ENCODE results near the gene COLGALT1.
"Not testable (repeated sequence)": the region's sequence is repeated elsewhere in the genome, so short reads cannot be mapped to it uniquely, and the experiment has no call there.

Gene COLGALT1

DNA sequence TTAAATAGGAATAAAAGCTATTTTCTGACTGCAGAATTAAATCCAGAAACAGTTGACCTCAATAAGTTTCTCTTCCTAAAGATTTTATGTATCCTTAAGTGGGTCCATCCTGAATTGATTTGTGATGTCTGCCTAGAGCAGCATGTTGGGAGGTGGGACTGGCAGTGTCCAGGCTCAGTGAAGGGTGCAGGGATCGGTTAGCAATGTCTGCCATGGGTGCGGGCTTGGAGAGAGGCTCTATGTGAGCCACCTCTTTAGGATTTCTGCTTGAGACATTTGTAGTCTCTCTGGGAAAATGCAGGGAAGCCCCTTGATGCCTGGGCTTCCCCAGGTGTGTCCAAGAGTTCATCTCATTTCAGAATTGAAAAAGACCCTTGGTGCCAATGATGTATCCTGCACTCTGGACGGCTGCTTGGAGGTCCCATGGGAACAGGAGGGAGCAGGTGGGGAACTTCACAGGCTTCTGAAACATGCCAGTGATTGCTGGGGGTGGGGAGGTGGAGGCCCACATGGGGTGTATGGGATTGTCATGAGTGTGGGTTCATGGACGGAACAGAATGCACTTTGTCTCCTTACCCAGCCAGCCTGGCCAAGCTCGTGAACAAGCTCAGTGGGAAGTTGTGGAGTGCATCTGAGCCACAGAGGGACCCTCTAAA lies 6.2 kb upstream of the COLGALT1 start:
- Histone ChIP-seq H2AFZ (ENCODE audit: low read depth, low read length, severe bottlenecking) (no peak overlapping the region), H3K36me3 (ENCODE audit: low read length) (peaks cover 3% of the 10 kb centered on the region; the same call in 1 of the 2 replicates)

GRCh38 chr19:17550076-17550667 lies 5.3 kb upstream of the COLGALT1 start:
- H3K36me3 ChIP-seq (ENCODE audit: low read length): peaks cover 3% of the 10 kb centered on the region; the same call in 1 of the 2 replicates

More for the DNA sequence above, 6.2 kb upstream of the COLGALT1 start:
- Histone ChIP-seq H3K9ac (ENCODE audit: low read length) (no peak overlapping the region), H3K9me2 (replicated peaks; ENCODE audit: insufficient read depth, low read length) (no peaks in the 10 kb centered on the region), H4K20me1 (ENCODE audit: low read depth, low read length) (no peaks in the 10 kb centered on the region), H3K9me3 (ENCODE audit: insufficient read depth, low read length) (no peaks in the 10 kb centered on the region), H3K27ac (ENCODE audit: low read depth, low read length) (no peak overlapping the region), H3K79me2 (ENCODE audit: insufficient read depth, low read length) (no peaks in the 10 kb centered on the region), H3F3A (ENCODE audit: insufficient read depth) (peaks cover 14% of the 10 kb centered on the region), H3K4me2 (ENCODE audit: low read depth, low read length, poor library complexity, severe bottlenecking) (no peak overlapping the region), H3K4me3 (ENCODE audit: insufficient read depth, low read length, poor library complexity, severe bottlenecking) (no peak overlapping the region), H3K27me3 (ENCODE audit: low read length) (no peaks in the 10 kb centered on the region)
- TF ChIP-seq, protein P1, sequence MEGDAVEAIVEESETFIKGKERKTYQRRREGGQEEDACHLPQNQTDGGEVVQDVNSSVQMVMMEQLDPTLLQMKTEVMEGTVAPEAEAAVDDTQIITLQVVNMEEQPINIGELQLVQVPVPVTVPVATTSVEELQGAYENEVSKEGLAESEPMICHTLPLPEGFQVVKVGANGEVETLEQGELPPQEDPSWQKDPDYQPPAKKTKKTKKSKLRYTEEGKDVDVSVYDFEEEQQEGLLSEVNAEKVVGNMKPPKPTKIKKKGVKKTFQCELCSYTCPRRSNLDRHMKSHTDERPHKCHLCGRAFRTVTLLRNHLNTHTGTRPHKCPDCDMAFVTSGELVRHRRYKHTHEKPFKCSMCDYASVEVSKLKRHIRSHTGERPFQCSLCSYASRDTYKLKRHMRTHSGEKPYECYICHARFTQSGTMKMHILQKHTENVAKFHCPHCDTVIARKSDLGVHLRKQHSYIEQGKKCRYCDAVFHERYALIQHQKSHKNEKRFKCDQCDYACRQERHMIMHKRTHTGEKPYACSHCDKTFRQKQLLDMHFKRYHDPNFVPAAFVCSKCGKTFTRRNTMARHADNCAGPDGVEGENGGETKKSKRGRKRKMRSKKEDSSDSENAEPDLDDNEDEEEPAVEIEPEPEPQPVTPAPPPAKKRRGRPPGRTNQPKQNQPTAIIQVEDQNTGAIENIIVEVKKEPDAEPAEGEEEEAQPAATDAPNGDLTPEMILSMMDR (IDR thresholded peaks at IDR 0.05; ENCODE audit: insufficient read depth, low read length, poor library complexity, severe bottlenecking): no peak

DNA sequence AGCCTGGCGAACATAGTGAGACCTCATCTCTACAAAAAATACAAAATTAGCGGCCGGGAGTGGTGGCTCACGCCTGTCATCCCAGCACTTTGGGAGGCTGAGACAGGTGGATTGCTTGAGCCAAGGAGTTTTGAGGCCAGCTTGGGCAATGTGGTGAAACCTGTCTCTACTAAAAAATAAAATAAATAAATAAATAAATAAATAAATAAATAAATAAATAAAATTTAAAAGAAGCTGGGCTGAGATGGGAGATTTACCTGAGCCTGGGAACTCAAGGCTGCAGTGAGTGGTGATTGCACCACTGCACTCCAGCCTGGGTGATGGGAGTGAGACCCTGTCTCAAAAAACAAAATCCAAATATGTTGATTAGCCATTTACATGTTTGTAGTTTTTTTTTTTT lies 2.7 kb upstream of the COLGALT1 start:
- H3K4me2 ChIP-seq (ENCODE audit: low read depth, low read length, poor library complexity, severe bottlenecking); H3K9me2 ChIP-seq (replicated peaks; ENCODE audit: insufficient read depth, low read length); H3K9me3 ChIP-seq (ENCODE audit: insufficient read depth, low read length); H4K20me1 ChIP-seq (ENCODE audit: low read depth, low read length); H3K36me3 ChIP-seq (ENCODE audit: low read length); H3K27ac ChIP-seq (ENCODE audit: low read depth, low read length); H3K27me3 ChIP-seq (ENCODE audit: low read length); H3K4me3 ChIP-seq (ENCODE audit: insufficient read depth, low read length, poor library complexity, severe bottlenecking); H2AFZ ChIP-seq (ENCODE audit: low read depth, low read length, severe bottlenecking); H3K9ac ChIP-seq (ENCODE audit: low read length): not testable (repeated sequence)
- Histone ChIP-seq H3F3A (ENCODE audit: insufficient read depth) (peaks cover 24% of the 10 kb centered on the region), H3K79me2 (ENCODE audit: insufficient read depth, low read length) (peaks cover 20% of the 10 kb centered on the region)

More at GRCh38 chr19:17550076-17550667, 5.3 kb upstream of the COLGALT1 start:
- Histone ChIP-seq H3F3A (ENCODE audit: insufficient read depth) (peaks cover 18% of the 10 kb centered on the region), H3K79me2 (ENCODE audit: insufficient read depth, low read length) (no peaks in the 10 kb centered on the region), H3K9ac (ENCODE audit: low read length) (no peak overlapping the region), H3K9me3 (ENCODE audit: insufficient read depth, low read length) (no peaks in the 10 kb centered on the region), H3K4me2 (ENCODE audit: low read depth, low read length, poor library complexity, severe bottlenecking) (no peak overlapping the region), H2AFZ (ENCODE audit: low read depth, low read length, severe bottlenecking) (no peak overlapping the region), H4K20me1 (ENCODE audit: low read depth, low read length) (no peaks in the 10 kb centered on the region), H3K27me3 (ENCODE audit: low read length) (no peaks in the 10 kb centered on the region), H3K9me2 (replicated peaks; ENCODE audit: insufficient read depth, low read length) (no peaks in the 10 kb centered on the region), H3K27ac (ENCODE audit: low read depth, low read length) (no peak overlapping the region), H3K4me3 (ENCODE audit: insufficient read depth, low read length, poor library complexity, severe bottlenecking) (no peak overlapping the region)
- TF ChIP-seq EZH2phosphoT487 (conservative IDR thresholded peaks at IDR 0.05; ENCODE audit: low read length): no peak
- TF ChIP-seq, protein P1 (IDR thresholded peaks at IDR 0.05; ENCODE audit: insufficient read depth, low read length, poor library complexity, severe bottlenecking): no peak

DNA sequence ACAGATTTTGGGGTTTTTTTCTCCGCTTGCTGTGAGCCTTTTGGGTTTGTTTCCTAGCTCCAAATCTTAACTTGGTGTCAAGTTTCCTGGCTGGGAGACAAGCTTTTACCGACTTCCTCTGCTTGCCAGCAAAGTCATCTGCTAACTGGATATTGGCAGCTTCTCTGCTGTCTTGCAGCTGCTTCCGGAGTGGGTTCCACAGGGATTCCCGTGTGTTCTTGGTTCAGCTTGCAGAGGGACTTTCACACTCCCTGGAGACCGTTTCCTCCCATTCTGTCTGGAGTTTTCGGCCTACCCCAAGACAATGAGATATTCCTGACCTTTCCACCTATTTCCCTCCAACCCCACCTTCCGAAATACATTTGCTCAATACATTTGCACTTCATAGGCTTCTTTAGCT lies 2.2 kb upstream of the COLGALT1 start:
- H3K9me2 ChIP-seq (replicated peaks; ENCODE audit: insufficient read depth, low read length): no peaks in the 10 kb centered on the region
- H3K27ac ChIP-seq (ENCODE audit: low read depth, low read length): peak overlapping the region; percentile 2; the same call in 1 of the 2 replicates
- no peaks in the 10 kb centered on the region for H4K20me1 ChIP-seq (ENCODE audit: low read depth, low read length)
- H3K4me3 ChIP-seq (ENCODE audit: insufficient read depth, low read length, poor library complexity, severe bottlenecking): no peak overlapping the region
- TF ChIP-seq, protein P1 (IDR thresholded peaks at IDR 0.05; ENCODE audit: insufficient read depth, low read length, poor library complexity, severe bottlenecking): no peak
- no peak for TF ChIP-seq EZH2phosphoT487 (conservative IDR thresholded peaks at IDR 0.05; ENCODE audit: low read length)
- H3K9ac ChIP-seq (ENCODE audit: low read length): no peak overlapping the region
- no peak overlapping the region for H2AFZ ChIP-seq (ENCODE audit: low read depth, low read length, severe bottlenecking)
- H3K9me3 ChIP-seq (ENCODE audit: insufficient read depth, low read length): no peaks in the 10 kb centered on the region
- no peak overlapping the region for H3K4me2 ChIP-seq (ENCODE audit: low read depth, low read length, poor library complexity, severe bottlenecking)
- no peaks in the 10 kb centered on the region for H3K27me3 ChIP-seq (ENCODE audit: low read length)
- peaks cover 24% of the 10 kb centered on the region for H3F3A ChIP-seq (ENCODE audit: insufficient read depth)
- peaks cover 5% of the 10 kb centered on the region; the same call in 1 of the 2 replicates for H3K36me3 ChIP-seq (ENCODE audit: low read length)
- H3K79me2 ChIP-seq (ENCODE audit: insufficient read depth, low read length): peaks cover 20% of the 10 kb centered on the region

Data from SU-DHL-6 (cell line).